HG03439 (cell line): ENCODE data around the gene MYO5A.
"Not testable (repeated sequence)": the region's sequence is repeated elsewhere in the genome, so short reads cannot be mapped to it uniquely, and the experiment has no call there.

Experiments used
- ATAC-seq: cut with Tn5 transposase; IDR thresholded peaks from one replicate; pipeline ENCODE4 v1.9.1; 2021; ENCODE audit warnings: mild to moderate bottlenecking, moderate library complexity; ENCODE audit not compliant: unreplicated experiment

Gene MYO5A

GRCh38 chr15:52294881-52295420, 233.7 kb downstream of the MYO5A start:
- no peak for ATAC-seq

- ATAC-seq, result no peak
Observed at GRCh38 chr15:52292780-52293392, 235.8 kb downstream of the MYO5A start.

- ATAC-seq, result no peak
Observed at GRCh38 chr15:52291204-52291603, 237.5 kb downstream of the MYO5A start.

GRCh38 chr15:52290800-52291199, 237.9 kb downstream of the MYO5A start:
- ATAC-seq, result no peak

- peak; percentile 50 for ATAC-seq
Observed at GRCh38 chr15:52290329-52290728, 238.4 kb downstream of the MYO5A start.

- no peak for ATAC-seq
Observed at GRCh38 chr15:52289629-52290081, 239.0 kb downstream of the MYO5A start.

- no peak for ATAC-seq
Observed at GRCh38 chr15:52288986-52289385, 239.7 kb downstream of the MYO5A start.

- ATAC-seq, result no peak
Observed at GRCh38 chr15:52288051-52288942, 240.4 kb downstream of the MYO5A start.

GRCh38 chr15:52287114-52287513, 241.6 kb downstream of the MYO5A start:
- no peak for ATAC-seq

- not testable (repeated sequence) for ATAC-seq
Observed at GRCh38 chr15:52285941-52286340, 242.7 kb downstream of the MYO5A start.

GRCh38 chr15:52284164-52284563, 244.5 kb downstream of the MYO5A start:
- ATAC-seq, result no peak

- no peak for ATAC-seq
Observed at GRCh38 chr15:52283281-52283680, 245.4 kb downstream of the MYO5A start.

GRCh38 chr15:52282418-52282817, 246.3 kb downstream of the MYO5A start:
- ATAC-seq, result no peak

- no peak for ATAC-seq
Observed at GRCh38 chr15:52281085-52282035, 247.3 kb downstream of the MYO5A start.

GRCh38 chr15:52280326-52281084, 248.2 kb downstream of the MYO5A start:
- ATAC-seq, result no peak

GRCh38 chr15:52278636-52279367, 249.9 kb downstream of the MYO5A start:
- no peak for ATAC-seq

GRCh38 chr15:52278135-52278534, 250.5 kb downstream of the MYO5A start:
- ATAC-seq, result no peak

- no peak for ATAC-seq
Observed at GRCh38 chr15:52277575-52277974, 251.1 kb downstream of the MYO5A start.

- ATAC-seq, result no peak
Observed at GRCh38 chr15:52276256-52276770, 252.4 kb downstream of the MYO5A start.
